ENCODE measurements around the gene JARID2.

- TF ChIP-seq CTCF (IDR thresholded peaks at IDR 0.05) (no peak), POLR2AphosphoS5 (IDR thresholded peaks at IDR 0.05) (no peak), POLR2A (IDR thresholded peaks at IDR 0.05) (no peak)
Observed at GRCh38 chr6:15444881-15445280, 199.0 kb downstream of the JARID2 start.

All from breast epithelium (tissue), 3 donors.